Lung microvascular endothelial cell (primary cell): ENCODE data around the gene BEST2. TPM values are rescaled to one million over a fixed set of nuclear protein-coding genes. Genes with fewer than 3 reads are reported as not detected.

Source experiments
- DNase-seq, 2 donors: peaks; one replicate each; pipeline versions ENCODE4 v3.0.0 to v3.0.0-alpha.2; 2010; ENCODE audit warnings: low read depth in 2 of 2
- total RNA-seq: library from RNA; depleted of rRNA; stranded (reverse); fragments of >200 nt; gene quantifications from 2 replicates; pipeline ENCODE4 v1.2.1, GENCODE V29; 2014

The BEST2 gene
- total RNA-seq, 1 donor from 2014 or later = not detected

- no peak for DNase-seq
Measured at GRCh38 chr19:12730064-12730463, 21.5 kb upstream of the BEST2 start.

GRCh38 chr19:12731337-12731736 is 20.3 kb upstream of the BEST2 start:
- DNase-seq = no peak

DNA sequence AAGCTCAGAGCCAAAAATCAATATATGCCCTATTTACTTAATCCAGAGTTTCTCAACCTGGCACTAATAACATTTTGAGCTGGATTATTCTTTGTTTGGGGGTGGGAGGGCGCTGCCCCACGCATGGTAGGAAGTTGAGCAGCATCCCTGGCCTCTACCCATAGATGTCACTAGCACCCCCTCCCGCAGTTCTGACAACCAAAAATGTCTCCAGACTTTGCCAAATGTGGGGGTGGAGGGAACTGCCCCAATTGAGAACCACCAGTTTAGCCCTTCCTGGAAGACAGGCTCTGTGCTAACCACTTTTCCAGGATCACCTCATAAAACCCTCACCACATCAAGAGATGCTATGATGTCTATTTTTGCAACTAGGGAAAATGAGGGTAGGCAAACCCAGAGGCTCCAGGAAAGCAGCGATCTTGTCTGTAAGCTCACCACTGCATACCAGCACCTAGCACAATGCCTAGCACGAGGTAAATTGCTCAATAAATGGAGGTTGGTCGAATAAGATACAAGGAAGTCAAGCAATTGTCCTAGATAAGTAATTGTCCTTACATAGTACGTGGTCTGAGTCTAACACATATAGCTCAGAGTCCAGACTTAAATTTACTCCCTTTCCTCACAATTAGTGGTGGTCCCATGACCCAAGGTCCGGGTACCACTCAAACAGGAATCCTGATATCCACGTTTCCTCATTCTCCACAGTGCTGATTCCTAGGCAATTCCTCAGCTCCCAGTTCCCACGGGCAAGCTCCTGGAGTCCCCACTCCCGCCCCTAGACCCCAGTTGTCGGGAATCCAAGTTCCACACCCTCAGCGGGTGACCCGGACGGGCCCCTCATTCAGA is 18.0 kb upstream of the BEST2 start:
- peak; percentile 35 to 40 for DNase-seq

GRCh38 chr19:12736995-12737834 is 14.4 kb upstream of the BEST2 start, which contains the start of gene GET3:
Gene GET3, plus strand, starts transcription at chr19:12737497. Its CDS starts 9 bp downstream, at chr19:12737506.
- peak; percentile 100 for DNase-seq

GRCh38 chr19:12737835-12738351 is 13.7 kb upstream of the BEST2 start:
- DNase-seq = no peak

GRCh38 chr19:12745166-12745897 is 6.3 kb upstream of the BEST2 start:
- no peak for DNase-seq

GRCh38 chr19:12748489-12748888 is 3.1 kb upstream of the BEST2 start:
- DNase-seq = no peak

GRCh38 chr19:12749938-12750521 is 1.6 kb upstream of the BEST2 start:
- DNase-seq = peak in 1 of 2 donors; percentile 60

DNA sequence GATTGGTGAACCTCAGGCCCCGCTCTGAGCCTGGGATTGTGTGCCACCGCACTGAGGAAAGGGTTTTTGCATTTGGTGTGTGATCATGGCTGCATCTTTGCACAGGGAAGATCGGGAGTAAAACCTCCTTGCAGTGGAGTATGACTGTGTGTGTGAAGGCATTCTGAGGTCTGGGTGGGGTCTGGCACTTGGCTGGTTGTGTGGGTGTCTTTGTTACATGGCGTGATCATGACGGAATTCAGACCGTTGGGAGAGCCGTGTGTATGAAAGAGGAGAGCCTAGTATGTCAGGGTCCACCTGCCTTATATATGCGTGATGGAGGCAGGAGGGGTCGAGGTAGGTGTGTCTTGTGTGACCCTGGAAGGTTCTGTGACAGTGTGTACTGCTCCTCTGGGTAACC is 740 bp upstream of the BEST2 start:
- DNase-seq = no peak

DNA sequence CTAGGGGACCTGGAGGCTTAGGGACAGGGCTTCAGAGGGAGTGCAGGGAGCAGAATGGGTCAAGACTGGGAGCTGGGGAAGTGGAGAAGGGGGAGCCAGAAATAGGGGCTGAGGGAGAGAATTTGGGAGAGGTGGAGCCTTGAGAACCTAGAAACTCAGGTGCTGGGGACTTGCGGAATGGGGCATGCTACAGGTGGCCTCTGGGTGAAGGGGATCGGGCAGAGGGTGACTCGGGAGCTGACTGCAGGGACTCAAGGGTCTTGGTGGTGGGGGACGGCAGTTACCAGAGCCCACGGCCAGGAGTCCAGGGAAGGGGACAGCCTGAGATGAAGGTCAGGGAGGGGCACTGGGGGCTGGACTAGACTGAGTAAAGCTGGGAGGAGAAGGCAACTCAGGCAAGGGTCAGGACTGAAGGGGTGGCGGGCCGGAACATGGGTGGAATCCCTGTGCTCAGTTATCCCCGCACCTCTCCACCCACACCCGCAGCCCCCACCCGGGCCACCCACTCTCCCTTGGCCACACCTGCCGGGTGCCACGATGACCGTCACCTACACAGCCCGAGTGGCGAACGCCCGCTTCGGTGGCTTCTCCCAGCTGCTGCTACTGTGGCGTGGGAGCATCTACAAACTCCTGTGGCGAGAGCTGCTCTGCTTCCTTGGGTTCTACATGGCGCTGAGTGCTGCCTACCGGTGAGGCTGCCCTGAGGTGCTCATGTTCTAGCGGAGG is 628 bp downstream of the BEST2 start:
- no peak for DNase-seq

GRCh38 chr19:12754465-12755196 is 3.0 kb downstream of the BEST2 start:
- no peak for DNase-seq

- DNase-seq = no peak
Measured at GRCh38 chr19:12756150-12756883, 4.7 kb downstream of the BEST2 start.

DNA sequence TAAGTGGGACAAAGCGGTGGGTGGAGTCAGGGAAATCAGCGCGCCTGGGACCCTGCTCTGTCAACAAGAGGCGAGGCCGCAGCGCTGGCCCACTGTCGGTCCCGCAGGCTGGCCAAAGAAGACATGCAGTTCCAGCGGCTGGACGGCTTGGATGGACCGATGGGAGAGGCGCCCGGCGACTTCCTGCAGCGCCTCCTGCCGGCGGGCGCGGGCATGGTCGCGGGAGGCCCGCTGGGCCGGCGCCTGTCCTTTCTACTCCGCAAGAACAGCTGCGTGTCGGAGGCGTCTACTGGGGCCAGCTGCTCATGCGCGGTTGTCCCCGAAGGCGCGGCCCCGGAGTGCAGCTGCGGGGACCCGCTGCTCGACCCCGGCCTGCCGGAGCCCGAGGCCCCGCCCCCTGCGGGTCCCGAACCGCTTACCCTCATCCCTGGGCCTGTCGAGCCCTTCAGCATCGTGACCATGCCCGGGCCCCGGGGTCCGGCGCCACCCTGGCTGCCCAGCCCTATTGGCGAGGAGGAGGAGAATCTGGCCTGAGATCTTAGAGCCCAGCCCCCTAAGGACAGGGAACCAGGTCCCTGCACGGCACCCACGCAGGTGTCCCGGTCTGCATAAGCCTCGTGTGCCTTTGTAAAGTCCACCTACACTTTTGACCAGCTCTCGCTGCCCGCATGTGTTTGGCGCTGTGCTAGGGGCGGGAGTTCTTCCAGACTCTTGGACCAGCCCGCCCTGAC is 6.1 kb downstream of the BEST2 start:
- peak; percentile 78 to 82 for DNase-seq

GRCh38 chr19:12759686-12760085 is 8.1 kb downstream of the BEST2 start:
- no peak for DNase-seq

DNA sequence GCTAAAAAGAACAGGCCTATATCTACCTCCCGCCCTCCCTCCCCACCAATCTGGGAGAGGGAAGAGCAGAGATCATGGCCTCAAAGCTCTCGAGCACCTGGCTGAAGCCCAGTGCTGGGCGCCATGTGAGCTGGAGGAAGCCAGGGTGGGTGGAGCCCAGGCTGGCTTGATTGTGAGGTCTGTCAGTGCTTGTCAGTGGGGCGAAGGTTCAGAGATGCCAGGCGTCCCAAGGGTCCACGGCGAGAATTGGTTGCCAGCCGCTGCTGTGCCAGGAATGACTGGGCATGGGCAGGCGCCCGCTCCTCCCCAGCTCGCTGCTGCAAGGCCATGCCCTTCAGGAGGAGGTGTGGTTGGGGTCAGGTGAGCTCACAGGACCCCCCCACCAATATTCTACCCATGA is 11.5 kb downstream of the BEST2 start:
- no peak for DNase-seq

DNA sequence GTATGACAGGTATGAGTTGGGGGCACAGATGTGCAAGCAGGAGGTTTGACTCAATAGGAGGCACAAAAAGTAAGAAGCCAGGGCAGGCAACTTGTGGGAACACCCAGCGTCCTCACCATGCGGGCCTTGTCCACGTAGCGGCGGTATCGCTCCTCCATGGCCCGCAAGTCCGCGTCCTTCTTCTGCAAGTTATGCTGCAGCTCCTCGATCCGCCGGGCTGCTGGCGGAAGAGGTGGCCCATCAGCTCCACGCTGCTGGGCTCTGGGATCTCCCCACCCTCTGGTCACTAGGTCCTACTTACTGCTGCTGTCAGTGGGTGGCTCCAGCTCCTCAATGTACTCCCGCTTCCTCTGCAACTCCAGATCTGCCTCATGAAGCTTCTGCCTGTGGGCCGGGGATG is 13.1 kb downstream of the BEST2 start:
- DNase-seq = no peak

DNA sequence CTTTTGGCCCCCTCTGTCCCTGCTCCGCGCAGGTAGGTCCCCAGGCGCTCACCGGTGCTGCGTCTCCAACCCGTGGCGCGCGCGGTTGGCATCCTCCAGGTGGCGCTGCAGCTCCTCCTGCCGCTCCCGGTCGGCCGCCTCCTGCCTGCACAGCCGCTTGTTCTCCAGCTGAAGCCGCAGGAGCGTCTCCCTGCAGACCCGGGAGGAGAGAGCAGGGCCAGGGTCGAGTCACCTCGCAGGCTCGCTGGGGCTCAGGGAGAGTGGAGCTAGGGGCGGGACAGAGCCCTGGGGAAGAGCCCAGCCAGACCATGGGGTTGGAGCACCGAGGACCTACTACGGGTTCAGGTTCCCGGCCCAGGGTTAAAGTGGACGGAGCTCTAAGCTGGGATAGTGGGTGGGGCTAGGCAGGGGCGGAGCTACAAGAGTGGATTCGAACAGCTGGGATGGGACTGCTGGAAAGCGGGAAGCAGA is 14.5 kb downstream of the BEST2 start:
- DNase-seq = peak; percentile 87 to 89

GRCh38 chr19:12767150-12767549 is 15.6 kb downstream of the BEST2 start:
- no peak for DNase-seq
